Right lobe of liver (tissue), 6 donors: ENCODE results near the gene SEC14L5. TPM values are rescaled to one million over a fixed set of nuclear protein-coding genes. Genes with fewer than 3 reads are reported as not detected.
"Not testable (repeated sequence)": the region's sequence is repeated elsewhere in the genome, so short reads cannot be mapped to it uniquely, and the experiment has no call there.

Source experiments
- ATAC-seq, 4 donors: fragments of 200-7000 bp; cut with Tn5 transposase; one replicate each; pipeline ENCODE4 v1.9.1; 2020; ENCODE audit warnings: mild to moderate bottlenecking in 4 of 4, moderate library complexity in 4 of 4
- DNase-seq, 3 donors: peaks; one replicate each; pipeline ENCODE4 v3.0.0-alpha.2; 2020
- H3K27ac ChIP-seq, 3 donors: fragments of 200-600 bp; one replicate each; pipeline ENCODE4 v1.8.0; 2022
- H3K27me3 ChIP-seq, 2 donors: fragments of 200-600 bp; one replicate each; pipeline ENCODE4 v1.8.0; 2022
- H3K36me3 ChIP-seq, 4 donors: fragments of 200-600 bp; sonication (generic) in 1 of 4; one replicate each; pipeline versions ENCODE4 v1.5.1 to v1.8.0; 2017 to 2022; ENCODE audit warnings: control low read depth in 1 of 4
- H3K4me1 ChIP-seq, 4 donors: fragments of 200-600 bp; sonication (generic) in 1 of 4; one replicate each; pipeline versions ENCODE4 v1.5.1 to v1.8.0; 2017 to 2022; ENCODE audit warnings: control low read depth in 1 of 4
- H3K4me3 ChIP-seq, 3 donors: fragments of 200-600 bp; one replicate each; pipeline ENCODE4 v1.8.0; 2022
- H3K9me3 ChIP-seq, 4 donors: fragments of 200-600 bp; sonication (generic) in 1 of 4; one replicate each; pipeline versions ENCODE4 v1.5.1 to v1.8.0; 2017 to 2022; ENCODE audit warnings: control low read depth in 1 of 4
- CTCF ChIP-seq, 4 donors: fragments of 200-600 bp in 3 of 4; fragments of 450-650 bp in 1 of 4; IDR thresholded peaks; one replicate each; pipeline versions ENCODE4 v1.5.1 to v1.8.0; 2016 to 2022; ENCODE audit warnings: antibody characterized with exemption in 4 of 4, mild to moderate bottlenecking in 2 of 4
- POLR2A ChIP-seq: fragments of 450-650 bp; IDR thresholded peaks from one replicate; pipeline ENCODE4 v1.6.1; 2017; ENCODE audit warnings: antibody characterized with exemption, mild to moderate bottlenecking
- WGBS: methylation state at CpG from one replicate; pipeline ENCODE4 v1.1.6; 2018; ENCODE audit warnings: low coverage, low lambda C conversion rate; ENCODE audit not compliant: insufficient coverage; ENCODE audit errors: missing lambda C conversion rate; 5-methylcytosine and 5-hydroxymethylcytosine counted together
- intact Hi-C, 2 donors: fragments of 100-400 bp; cut with DNase I; formaldehyde crosslinking; loops; one replicate each; pipeline versions ENCODE4 v1.11.2 to v1.14.1; 2022
- total RNA-seq, 6 experiments: library from RNA; depleted of rRNA in 2 of 6; stranded (reverse); fragments of >200 nt in 2 of 6; fragmentation: NEBNext Ultra II Directional in 3 of 6; extraction: Animal tissue kit (Norgen Biotek cat#: 25700) in 3 of 6; gene quantifications; one replicate each; pipeline versions ENCODE4 v1.1.0 to v1.2.4, GENCODE V29; 2016 to 2023
- donor health status: DM: no; HTN: yes; CAD: no.
- donor health status: DM: no; HTN: no; CAD: no.
- donor health status: DM: no; HTN: no; CAD: no.
- donor health status: DM: no; HTN: yes; CAD: no.
- donor health status: DM: no; HTN: yes; CAD: no.

Gene SEC14L5
- total RNA-seq, 6 experiments from 2014 or later, result 0.09 to 1.1 (median 0.60) TPM; not detected in 1

DNA sequence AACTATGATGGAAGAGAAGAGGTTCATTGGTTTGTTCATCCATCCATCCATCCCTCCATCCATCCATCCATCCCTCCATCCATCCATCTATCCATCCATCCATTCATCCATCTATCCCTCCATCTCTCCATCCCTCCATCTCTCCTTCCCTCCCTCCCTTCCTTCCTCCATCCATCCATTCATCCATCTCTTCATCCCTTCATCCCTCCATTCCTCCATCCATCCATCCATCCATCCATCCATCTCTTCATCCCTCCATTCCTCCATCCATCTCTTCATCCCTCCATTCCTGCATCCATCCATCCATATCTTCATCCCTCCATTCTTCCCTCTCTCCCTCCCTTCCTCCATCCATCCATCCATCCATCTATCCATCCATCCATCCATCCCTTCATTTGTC lies 11.2 kb upstream of the SEC14L5 start:
- no peak overlapping the region for H3K4me3 ChIP-seq
- peaks cover 0 to 13% (median 0%) of the 10 kb centered on the region in 4 donors for H3K4me1 ChIP-seq
- H3K9me3 ChIP-seq, result no peaks in the 10 kb centered on the region
- intact Hi-C loops, result loop anchor here in 1 of 2 donors (5.0 kb wide), 1 partner anchor 250 kb away; no protein-coding TSS in a partner anchor
- H3K27me3 ChIP-seq, result no peaks in the 10 kb centered on the region
- no peaks in the 10 kb centered on the region for H3K36me3 ChIP-seq
- ATAC-seq, result no peak
- no peak for DNase-seq
- TF ChIP-seq CTCF (IDR thresholded peaks at IDR 0.05) (no peak), POLR2A (no peak)
- H3K27ac ChIP-seq, result no peak overlapping the region

- no peaks in the 10 kb centered on the region for H3K36me3 ChIP-seq
- no peak overlapping the region for H3K27ac ChIP-seq
- ATAC-seq (no peak), DNase-seq (no peak)
- no peak overlapping the region for H3K4me3 ChIP-seq
- TF ChIP-seq POLR2A (no peak), CTCF (IDR thresholded peaks at IDR 0.05) (no peak)
- peaks cover 0 to 13% (median 0%) of the 10 kb centered on the region in 4 donors for H3K4me1 ChIP-seq
- H3K9me3 ChIP-seq, result no peaks in the 10 kb centered on the region
- H3K27me3 ChIP-seq, result no peaks in the 10 kb centered on the region
- WGBS, result 63% methylated on average over 10 of the region's 16 CpGs
- intact Hi-C loops, result loop anchor here in 1 of 2 donors (5.0 kb wide), 1 partner anchor 251 kb away; no protein-coding TSS in a partner anchor
Observed at GRCh38 chr16:4947722-4948503, 10.2 kb upstream of the SEC14L5 start.

DNA sequence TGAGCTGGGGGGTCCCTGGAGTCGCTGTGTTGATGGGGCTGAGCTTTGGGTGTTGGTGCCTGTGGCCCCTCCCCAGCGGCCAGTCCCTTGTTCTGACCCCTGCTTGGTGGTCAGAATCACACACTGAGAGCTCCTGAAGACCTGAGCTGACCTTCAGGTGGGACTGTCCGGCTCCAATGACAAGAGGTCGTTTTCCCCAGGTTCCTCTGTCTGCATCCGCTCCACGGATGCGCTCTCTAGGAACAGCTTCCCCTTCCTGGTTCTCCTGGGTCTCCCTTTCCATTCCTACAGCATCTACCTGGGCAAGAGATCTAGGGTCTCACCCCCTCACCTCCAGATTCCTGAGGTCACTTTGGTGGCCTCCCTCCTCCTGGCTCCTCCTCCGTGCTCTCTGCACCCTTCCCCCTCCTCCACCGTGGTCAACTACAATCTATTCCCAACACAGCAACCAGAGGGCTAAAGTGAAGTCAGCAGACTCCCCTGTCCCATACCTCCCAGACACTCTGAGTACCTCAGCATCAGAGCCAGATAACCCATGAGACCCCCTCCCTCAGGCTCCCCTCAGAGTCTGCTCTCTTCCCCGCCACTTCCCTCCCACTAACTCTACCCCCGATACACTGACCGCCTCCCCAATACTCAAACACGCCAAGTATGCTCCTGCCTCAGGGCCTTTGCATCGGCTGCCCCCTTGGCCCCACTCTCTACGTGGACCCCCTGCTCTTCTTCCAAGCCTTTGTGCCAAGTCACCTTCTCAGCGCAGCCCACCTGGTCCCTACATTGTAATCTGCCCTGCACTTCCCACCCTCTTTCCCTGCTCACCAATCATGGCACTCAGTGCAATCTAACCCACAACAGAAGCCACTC lies 9.0 kb upstream of the SEC14L5 start:
- TF ChIP-seq POLR2A, result no peak
- no peak for TF ChIP-seq CTCF (IDR thresholded peaks at IDR 0.05)
- WGBS, result 64% methylated on average over 14 of the region's 16 CpGs
- Histone ChIP-seq H3K4me3 (no peak overlapping the region), H3K36me3 (no peaks in the 10 kb centered on the region), H3K27me3 (no peaks in the 10 kb centered on the region), H3K27ac (no peak overlapping the region), H3K9me3 (no peaks in the 10 kb centered on the region), H3K4me1 (peaks cover 0 to 13% (median 0%) of the 10 kb centered on the region in 4 donors)
- no peak for DNase-seq
- intact Hi-C loops, result loop anchor here in 1 of 2 donors (5.0 kb wide), 1 partner anchor 252 kb away; no protein-coding TSS in a partner anchor
- no peak for ATAC-seq

DNA sequence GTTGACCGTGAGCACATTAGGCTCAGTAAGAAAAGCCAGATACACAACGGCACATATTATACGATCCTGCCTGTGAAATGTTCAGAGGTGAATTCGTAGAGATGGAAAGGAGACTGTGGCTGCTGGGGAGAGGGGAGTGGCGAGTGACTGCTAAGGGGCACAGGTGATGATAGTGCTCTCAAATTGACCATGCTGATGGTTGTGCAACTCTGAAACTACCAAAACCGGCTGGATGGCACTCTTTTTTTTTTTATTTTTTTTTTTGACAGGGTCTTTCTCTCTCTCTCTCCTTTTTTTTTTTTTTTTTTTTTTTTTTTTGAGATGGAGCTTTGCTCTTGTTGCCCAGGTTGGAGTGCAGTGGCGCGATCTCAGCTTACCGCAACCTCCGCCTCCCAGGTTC lies 8.1 kb upstream of the SEC14L5 start:
- no peak for ATAC-seq
- H3K27me3 ChIP-seq, result no peaks in the 10 kb centered on the region
- H3K9me3 ChIP-seq, result no peaks in the 10 kb centered on the region
- no peak for DNase-seq
- intact Hi-C loops, result loop anchor here in 1 of 2 donors (5.0 to 10.0 kb wide), 2 partner anchors 215 to 253 kb away; partner anchors contain the start of genes ANKS3 and DNAAF8
- no peak overlapping the region for H3K4me3 ChIP-seq
- TF ChIP-seq POLR2A (no peak), CTCF (IDR thresholded peaks at IDR 0.05) (no peak)
- WGBS, result 76% methylated on average over 9 of the region's 10 CpGs
- no peak overlapping the region for H3K27ac ChIP-seq
- H3K4me1 ChIP-seq, result peaks cover 0 to 7% (median 0%) of the 10 kb centered on the region in 4 donors
- H3K36me3 ChIP-seq, result no peaks in the 10 kb centered on the region

DNA sequence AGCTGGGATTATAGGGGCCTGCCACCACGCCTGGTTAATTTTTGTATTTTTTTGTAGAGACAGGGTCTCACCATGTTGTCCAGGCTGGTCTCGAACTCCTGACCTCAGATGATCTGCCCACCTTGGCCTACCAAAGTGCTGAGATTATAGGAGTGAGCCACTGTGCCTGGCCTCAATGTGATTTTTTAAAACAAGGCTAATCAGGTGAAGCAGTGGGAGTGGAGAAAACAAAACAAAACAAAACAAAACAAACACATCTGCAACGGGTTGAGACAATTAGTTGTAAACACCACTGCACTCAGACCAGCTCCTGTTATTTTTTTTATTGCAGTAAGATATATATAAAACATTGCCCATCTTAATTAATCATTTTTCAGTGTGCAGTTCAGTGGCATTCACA lies 6.5 kb upstream of the SEC14L5 start:
- H3K27me3 ChIP-seq, H3K27ac ChIP-seq, H3K4me3 ChIP-seq, ATAC-seq, H3K4me1 ChIP-seq, DNase-seq, H3K36me3 ChIP-seq, H3K9me3 ChIP-seq: not testable (repeated sequence)
- intact Hi-C loops, result loop anchor here in 1 of 2 donors (10.0 kb wide), 1 partner anchor 217 kb away; the partner anchor contains the start of genes ANKS3 and DNAAF8
- 54% methylated on average over 3 of the region's 3 CpGs for WGBS
